ELR (cell line): ENCODE measurements around the gene EVA1A.

Source experiments
- DNase-seq: peaks from one replicate; pipeline ENCODE4 v3.0.0-alpha.2; 2015; ENCODE audit warnings: low read depth

EVA1A gene, protein sequence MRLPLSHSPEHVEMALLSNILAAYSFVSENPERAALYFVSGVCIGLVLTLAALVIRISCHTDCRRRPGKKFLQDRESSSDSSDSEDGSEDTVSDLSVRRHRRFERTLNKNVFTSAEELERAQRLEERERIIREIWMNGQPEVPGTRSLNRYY

DNA sequence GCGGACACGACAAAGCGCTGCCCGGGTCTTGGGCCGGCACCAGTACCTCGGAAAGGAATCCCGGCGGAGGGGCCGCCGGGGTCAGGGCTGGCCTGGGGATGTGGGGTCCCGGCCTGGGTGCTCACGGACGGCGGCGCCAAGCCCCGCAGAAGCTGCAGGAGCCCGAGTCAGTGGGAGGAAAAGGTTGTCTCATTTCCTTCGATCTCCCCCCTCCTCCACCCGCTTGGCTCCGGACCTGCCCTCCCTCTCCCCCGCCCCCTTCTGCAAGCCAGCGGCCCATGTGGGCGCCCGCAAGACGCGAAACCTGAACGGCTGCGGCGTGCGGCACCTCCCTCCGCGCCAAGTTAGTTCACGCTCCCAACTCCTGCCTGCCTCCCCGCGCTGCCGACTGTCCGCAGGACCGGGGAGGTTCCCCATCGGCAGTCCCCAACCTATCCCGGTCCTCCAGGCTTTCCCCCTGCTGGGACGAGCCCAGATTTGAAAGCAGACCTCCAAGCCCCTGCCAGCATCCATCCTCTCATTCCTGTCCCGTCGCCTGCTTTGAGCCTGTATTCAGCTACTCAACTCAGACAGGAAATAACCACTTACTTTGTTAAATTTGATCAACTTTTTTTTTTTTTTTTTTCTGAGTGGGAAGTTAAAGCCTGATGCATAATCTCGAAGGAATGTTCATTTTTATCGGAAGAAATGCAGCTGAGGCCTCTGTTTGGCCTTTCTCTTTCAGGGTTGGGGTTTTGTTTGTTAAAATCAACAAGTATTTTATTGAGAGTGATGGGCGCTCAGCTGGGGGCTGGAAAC lies at the start of gene EVA1A:
Gene EVA1A (minus strand): TSS at position 172 of the 798 bp plus-strand sequence. CDS start 42,799 bp downstream, outside the sequence.
- DNase-seq: peak; percentile 88

DNA sequence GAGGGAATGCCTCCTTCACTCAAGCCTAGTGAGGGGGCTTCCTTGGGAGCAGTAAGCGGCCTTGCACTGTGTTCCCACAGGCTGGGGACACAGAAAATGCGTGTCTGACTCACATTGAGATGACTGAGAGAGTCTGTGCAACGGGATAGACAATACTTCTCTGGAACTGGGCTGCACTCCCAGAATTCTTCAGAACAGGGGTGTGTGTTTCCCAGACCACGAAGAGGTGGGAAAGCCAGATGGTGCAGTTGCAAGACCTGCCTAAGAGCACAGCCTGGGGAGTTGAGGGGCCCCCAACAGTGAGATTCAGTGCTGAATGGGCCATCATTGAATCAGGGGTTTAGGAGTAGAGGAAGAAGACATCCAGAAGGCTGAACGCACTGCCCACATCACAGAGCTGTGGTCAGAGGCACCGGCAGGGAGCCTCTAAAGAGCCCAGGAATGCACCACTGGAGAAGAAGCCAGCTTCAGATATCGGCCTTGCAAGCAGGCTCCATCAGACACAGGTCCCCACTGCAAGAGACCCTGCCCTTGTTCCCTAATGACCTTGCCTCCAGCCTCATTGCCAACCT lies 49.3 kb upstream of the EVA1A start:
- no peak for DNase-seq

DNA sequence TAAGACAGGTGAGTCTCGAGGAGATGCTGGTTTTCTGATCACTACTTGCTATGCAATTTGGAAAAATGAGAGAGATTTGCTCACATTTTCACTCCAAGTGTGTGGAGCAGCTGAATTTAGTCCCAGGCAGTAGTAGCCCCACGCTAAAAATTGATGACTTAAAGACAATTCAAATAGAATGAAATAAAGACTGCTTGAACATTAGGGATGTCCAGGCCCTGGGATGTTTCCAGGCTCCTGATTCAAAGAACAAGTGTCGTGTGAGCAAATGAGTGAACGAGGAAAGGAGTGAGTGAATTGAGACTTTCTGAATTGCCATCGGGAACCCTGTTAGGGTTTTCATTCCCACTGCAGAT lies 48.6 kb upstream of the EVA1A start:
- no peak for DNase-seq

DNA sequence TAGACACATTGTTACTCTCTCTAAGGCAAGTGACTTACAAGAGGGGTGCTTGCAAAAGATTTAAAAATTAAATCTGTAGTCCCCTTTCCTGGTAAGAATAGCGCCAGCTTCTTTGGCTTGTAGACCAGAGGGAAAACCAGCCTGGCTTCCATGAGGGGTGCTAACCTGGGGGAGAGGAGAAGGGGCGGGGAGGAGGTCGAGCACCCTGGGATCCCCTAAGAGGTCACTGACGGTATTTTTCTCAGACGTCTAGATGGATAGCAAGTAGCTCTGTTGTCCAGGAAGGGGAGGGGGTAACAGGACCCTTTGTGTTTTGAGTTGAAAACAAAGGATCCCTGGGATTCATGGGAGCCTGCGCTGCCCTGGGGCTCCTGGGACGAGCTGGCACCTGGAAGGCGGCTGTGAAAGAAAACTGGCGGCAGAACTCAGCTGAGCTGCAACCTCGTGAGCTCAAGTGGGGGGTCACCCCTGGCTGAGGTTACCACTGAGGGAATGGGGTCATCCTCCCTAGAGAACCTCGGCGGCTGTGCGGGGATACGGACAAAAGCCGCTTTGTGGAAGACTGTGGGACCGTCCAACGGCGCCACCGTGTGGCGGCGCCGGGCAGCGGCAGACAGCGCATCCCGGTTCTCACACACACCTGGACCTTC lies 48.1 kb upstream of the EVA1A start:
- peak; percentile 72 for DNase-seq

DNA sequence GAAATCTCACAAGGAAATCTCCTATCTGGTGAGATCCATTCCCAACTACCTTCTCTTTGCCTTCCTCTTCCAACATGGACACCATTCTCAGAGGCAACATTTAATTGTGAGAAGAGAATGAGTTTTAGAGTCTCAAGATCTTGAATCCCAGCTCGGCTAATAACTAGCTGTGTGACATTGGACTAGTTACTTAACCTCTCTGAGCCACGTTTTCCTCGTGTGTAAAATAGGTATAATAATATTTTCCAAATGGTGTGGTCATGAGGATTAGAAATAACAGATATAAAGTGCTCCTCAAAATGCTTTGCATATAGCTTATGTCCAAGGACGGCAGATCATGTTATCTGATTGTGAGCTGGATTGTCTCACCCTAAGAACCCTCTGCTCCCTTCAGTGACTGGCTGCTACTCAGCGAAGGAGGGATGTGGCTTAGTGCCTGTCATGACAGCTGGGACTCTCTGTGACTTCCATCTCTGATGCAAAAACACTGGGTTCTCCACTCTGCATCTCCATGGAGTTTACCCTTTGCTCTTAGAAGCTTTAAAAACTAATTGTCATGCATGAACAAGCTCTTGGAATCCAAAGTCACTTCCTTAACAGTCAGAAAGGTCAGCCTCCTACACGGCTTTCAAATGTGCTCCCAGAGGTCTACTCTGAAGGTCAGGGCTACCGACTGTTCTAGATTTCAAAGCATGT lies 47.4 kb upstream of the EVA1A start:
- peak; percentile 44 for DNase-seq

DNA sequence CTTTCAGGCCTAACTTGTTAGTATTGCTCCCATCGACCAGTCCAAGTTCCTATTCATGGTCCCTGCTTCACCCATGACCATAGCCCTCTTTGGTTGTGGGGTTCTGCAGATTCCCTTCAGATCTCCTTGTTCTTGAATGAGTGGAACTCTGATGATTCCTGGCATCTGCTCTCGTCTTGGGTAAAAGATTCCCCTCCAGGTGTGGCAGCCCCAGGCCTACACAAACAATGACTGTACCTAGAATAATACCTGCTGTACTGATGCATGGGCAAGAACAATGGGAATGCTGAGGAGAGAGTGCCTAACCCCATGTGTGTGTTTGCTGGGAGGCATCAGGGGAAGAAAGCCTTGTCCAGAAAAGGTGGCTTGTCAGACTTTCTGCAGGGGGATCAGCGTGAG lies 46.7 kb upstream of the EVA1A start:
- DNase-seq: no peak

DNA sequence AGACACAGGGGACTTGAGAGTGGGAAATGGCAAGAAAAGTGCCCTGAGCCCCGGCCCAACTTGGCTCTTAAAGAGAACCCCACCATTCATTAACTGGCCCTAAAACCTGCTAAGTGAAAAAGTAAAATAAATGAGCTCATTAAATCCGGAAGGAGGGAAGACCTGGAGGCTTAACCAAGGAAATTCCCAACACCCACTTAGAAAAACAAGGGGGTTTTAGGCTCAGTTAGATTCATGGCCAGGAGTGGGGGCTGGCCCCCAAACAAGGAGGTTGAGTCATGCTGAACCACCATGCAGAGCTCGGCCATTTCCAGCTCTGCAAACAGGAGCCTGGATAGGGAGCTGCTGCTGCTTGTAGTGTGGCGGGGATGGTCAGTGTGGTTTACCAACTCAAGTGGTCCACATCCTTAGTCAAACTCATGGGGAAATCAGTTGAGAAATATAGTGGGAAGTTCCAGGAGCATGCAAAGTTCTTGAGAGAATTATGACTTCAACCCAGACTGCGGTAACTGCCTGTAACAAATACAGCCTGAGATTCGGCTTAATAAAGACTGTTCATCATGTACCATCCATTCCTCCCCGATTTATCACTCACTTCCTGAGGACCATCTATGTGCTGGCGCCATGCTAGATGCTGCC lies 46.1 kb upstream of the EVA1A start:
- peak; percentile 89 for DNase-seq

DNA sequence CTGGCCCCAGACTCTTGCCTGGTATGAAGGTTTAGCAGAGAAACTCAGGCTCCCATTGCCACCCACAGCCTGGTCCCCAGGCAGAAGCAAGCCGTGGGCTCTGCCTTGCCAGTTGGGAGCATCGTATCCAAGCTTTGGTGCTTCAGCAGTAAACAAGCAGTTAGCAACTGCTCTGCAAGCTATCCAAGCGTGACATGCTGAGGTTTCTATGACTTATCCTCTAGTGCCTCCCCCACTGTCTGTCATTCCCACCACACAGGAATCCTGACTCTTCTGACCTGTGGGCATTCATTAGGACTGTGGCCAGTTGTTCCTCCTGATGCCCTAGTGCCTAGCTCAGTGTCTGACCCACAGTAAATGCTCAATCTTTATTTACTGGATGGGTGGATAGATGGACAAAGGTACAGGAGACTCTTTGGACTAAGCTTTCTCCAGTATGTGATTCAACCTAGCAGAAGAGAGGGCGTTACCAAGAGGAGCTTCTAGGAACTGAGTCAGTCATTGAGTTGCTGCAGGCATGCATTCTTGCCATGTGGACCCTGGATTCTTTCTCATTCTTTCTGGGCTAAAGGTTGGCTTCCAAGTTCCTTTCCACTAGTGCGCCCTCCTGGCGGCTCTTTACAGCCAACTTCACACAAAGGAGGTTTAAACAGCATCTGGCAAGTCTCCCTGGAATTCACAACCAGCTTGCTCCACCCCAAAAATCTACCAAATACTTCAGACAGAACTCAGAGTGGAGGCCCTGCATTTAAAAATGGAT lies 45.2 kb upstream of the EVA1A start:
- DNase-seq: peak; percentile 99

DNA sequence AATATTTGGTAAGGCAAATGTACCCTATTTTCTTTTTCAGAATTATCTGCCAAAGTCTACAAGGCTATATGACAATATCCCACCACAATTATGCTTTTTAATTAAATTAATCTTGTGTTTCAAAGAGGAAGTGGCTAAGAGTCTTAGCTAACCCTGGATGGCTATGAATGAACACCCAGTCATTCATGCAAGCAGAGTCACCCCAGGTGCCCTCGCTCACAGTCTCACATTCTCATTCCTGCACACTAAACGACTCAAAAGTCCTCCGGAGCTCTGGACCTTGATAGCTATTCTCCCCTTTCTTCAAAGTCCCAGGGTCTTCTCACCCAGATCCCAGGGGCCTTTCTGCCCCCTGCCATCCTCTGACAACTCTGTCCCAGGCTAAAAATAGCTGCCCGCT lies 43.7 kb upstream of the EVA1A start:
- DNase-seq: peak; percentile 72

DNA sequence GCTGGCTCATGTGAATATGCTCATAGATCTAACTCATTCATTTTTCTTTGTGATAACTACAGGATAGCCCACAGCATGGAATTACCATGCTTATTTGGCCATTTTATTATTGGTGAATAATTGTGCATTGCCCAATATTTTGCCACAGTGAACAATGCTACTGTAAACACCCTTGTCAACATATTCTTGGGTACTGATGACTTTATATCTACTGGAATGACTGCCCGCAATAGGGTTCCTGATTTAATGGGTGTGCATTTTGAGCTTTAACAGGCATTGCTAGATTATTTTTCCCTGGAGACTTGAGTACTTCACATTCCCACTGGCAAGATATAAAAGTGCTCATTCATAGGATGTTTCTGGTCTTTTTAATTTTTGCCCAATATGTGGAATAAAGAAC lies 42.7 kb upstream of the EVA1A start:
- peak; percentile 46 for DNase-seq

DNA sequence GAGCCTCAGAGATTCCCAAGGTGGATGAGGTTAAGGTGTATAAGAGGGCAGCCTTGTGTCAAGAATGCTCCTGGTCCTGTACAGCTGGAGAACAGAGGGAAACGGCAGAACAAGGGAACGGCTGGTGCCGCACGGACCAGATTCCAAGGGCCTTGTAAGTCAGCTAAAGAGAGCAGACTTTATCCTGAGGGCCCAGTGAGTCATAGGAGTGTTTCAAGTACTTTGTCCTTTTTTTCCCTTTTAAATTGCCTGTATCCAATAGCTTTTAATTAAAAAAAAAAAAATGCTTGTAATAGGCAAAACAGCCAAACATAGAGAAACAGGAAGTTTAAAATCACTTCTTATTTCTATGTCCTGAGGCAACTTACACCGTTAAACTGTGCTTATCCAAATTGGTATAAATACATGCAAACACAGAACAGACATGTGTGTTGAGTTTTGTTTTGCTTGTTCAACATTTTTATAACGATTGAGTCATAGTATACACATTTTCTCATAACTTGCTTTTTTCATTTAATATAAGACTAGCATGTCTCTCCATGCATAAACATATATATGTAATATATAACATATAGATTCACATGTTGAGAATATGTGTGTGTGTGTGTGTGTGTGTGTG lies 42.1 kb upstream of the EVA1A start:
- peak; percentile 96 for DNase-seq

DNA sequence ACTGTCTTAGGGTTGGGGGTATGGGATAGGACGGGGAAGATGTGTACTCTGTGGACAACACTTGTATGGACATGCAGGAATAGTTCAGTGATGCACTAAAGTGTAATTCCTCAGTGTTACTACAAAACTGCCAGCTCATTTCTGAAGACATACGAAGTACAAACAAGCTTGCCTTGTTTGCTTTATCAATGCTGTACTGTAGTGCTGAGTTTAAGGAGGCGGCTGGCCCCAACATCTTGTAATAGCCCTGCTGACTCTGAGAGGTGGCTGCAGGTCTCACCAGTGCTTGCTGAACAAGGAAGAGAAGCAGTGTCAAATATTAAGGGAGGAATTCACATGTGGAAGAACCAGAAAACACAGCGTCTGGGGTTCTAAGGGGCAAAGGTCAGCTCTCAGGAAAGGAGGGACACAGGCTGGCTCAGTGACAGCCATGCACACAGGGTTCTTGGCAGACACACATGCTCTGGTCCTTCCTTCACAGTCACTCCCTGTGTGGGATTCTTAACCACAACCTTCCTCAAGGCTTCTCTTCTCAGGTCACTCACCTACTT lies 39.8 kb upstream of the EVA1A start:
- no peak for DNase-seq

DNA sequence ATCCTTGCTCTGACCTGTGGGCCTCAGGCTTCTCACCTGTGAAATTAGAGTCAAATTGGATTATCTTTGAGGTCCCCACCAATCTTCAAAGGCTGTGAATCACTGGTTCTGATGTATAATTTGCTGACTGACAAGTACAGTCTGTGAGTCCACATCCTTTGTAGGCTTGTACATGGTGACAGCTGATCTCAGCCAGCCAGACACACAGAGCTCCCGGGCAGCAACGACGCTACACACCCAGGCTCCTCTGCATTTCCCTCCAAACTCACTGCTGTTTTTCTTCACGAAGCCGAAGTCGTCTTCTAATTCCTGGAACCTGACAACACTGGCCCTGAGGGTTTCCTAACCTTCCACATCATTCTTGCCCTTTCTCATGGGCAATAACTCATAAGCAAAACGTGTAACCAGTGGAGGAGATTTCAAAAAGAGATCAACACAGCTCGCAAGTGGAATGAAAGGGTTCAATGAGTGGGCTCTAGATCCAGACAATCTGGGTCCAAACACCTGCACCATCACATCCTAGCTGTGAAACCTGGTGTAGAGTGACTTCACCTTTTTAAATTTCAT lies 37.9 kb upstream of the EVA1A start:
- DNase-seq: no peak

DNA sequence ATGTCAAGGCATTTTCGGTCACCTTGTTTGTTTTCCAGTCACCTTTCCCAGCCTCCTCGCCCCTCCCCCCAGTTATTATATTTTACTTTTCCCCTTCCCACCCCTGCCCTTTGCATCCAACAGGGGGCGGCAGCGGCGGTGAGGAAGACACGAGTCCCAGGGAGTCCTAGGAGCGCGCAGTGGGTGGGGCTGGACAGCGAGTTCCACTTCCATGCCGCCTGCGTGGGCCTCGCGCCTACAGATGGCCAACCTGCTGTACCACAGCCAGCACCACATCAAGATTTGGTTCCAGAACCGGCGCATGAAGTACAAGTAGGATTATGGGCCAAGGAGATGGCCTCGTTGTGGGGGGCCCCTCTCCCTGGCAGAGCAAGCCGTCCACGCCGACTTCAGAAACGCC lies 37.2 kb upstream of the EVA1A start:
- no peak for DNase-seq

DNA sequence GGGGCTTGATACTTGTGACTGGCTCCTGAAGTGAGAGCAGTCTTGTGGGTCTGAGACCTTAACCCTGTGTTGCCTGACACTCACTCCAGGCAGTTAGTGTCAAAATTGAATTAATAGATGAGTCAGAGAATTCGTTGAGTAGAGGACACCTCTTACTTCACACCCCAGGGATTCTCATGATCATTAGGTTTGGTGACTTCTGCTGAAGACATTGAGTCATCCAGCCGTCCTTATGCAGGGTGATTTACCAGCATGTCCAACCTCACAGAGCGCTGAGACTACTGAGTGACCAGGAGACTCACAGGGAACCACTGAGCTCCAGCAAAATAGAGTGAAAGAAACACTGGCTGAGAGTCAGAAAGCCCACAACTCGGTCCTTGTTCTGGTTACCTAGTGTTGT lies 36.0 kb upstream of the EVA1A start:
- peak; percentile 66 for DNase-seq

DNA sequence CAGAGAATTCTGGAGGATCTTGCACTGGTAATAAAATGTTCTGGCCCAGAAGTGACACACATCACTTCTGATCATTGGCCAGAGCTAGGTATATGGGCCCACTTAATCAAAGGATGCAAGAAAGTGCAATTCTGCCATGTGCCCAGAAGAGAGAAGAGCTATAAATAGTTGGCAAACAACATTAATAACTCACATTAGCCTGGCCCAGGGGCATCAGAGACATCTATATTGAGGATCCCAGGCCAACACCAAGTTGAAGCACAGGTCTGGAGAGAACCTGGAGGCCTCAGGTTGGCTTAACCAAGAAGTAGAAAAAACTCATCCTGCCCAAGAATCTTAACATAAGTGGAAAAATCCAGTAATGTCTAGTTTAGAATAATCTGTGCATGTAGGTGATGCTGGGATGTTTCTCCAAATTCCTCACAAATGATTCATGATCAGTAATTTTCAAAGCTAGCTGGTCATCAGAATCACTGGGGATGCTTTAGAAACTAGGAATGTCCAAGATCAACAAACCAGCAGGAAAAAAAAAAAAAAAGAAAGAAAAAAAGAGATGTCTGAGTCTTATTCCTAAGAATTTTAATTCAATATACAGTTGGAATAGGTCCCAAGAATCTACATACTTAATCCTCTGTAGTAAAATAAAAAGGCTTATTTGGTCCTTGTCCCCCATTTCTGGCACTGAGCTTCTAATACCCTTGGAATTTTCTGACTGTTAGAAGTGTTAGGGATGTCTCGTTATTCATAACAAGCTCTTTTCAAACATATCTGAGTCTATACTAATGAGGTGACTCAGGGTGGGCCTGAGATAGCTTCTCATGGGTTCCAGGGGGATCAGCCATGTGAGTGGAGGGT lies 35.0 kb upstream of the EVA1A start:
- DNase-seq: peak; percentile 95

DNA sequence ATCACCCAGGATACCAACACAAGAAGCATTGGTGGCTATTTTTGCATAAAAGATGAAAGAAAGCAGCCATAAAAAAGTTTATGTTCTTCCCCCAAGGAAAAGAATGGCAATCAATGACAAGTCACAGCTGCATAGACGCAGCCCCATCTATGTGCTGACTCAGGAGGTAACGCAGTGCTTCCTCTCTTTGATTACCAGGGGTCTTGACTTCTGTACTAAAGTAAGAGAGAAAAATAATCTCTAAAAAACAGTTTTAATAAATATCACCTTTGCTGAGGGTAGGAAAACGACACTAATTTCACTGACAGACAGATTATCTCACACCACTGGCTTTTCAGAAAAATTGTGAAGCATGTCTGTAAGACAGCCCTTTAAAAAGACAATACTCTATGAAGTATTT lies 33.9 kb upstream of the EVA1A start:
- peak; percentile 42 for DNase-seq

DNA sequence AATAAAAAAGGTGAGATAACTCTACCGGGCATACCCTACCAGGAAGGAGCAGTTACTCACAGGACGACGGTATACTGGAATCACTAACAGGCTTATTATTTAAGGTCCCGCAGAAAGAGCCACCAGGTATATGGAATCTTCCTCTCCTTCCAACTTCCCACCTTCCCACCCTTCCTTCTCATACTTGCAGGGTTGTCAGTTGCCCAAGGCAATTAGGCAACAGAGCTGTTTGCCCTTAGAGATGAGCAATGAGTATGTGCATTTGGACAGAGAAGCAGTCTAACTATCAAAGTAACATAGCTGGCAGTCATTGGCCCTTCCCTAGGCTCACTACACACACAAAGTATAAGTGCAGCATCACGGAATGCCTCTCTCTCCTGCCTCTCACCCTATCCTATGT lies 32.1 kb upstream of the EVA1A start:
- no peak for DNase-seq

DNA sequence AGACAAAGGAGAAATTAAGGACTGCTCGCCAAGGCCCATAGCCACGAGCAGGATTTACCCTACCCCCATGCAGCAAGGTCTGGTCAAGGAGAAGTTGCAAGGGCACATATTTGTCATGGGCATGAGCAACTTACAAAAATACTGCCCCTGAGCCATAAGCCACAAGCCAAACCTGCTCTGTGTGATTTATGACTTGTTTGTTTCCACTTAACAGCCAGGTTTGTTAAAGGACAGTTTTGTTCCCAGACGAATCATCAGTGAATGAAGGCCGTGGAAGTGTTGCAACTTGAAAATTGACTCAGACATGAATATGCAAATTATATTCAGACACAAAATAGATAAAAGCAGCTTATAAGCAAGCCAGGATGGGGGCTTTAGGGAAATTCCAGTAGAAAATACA lies 31.3 kb upstream of the EVA1A start:
- DNase-seq: peak; percentile 94
